Measurements from ENCODE around the gene BLTP3B. TPM values are rescaled to one million over a fixed set of nuclear protein-coding genes. Genes with fewer than 3 reads are reported as not detected.

Gene BLTP3B
- total and polyA plus RNA-seq, 2 of the 13 experiments (the other 11 are each of a cell fraction or from before 2014, with no cell fraction given): 15.6 to 24.4 TPM

GRCh38 chr12:100141998-100142850, 450 bp downstream of the BLTP3B start (continued):
- TF ChIP-seq, protein P1, sequence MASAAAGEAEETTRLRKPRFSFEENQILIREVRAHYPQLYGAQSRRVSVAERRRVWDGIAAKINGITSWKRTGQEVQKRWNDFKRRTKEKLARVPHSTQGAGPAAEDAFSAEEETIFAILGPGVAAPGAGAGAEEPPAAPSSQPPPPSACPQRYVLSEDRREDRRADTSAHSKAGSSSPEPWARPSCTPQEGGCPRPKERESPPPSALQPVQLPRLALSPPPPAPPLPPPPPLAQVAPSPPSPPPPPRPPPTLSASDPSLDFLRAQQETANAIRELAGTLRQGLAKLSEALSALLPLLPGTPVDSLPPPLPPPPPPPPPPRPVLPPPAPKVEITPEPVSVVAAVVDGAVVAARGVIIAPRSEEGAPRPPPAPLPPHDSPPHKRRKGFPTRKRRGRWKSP (CRISPR knock-in tag; IDR thresholded peaks at IDR 0.05): no peak
- TF ChIP-seq ATF2 (CRISPR knock-in tag; IDR thresholded peaks at IDR 0.05): no peak
- no peak for TF ChIP-seq TCF7 (IDR thresholded peaks at IDR 0.05; ENCODE audit: low read depth)
- TF ChIP-seq ZNF703 (CRISPR knock-in tag; IDR thresholded peaks at IDR 0.05; ENCODE audit: borderline replicate concordance): no peak
- TF ChIP-seq ZNF224 (CRISPR knock-in tag; IDR thresholded peaks at IDR 0.05): no peak
- no peak for TF ChIP-seq ZFP41 (CRISPR knock-in tag; IDR thresholded peaks at IDR 0.05; ENCODE audit: borderline replicate concordance)
- 0 out of 2 replicates have a peak, but pooled peaks have one; percentile 73 for TF ChIP-seq ZNF567 (CRISPR knock-in tag; IDR thresholded peaks at IDR 0.05; ENCODE audit: borderline replicate concordance)
- TF ChIP-seq ZNF607 (CRISPR knock-in tag; IDR thresholded peaks at IDR 0.05; ENCODE audit: borderline replicate concordance): no peak
- TF ChIP-seq, protein P2, sequence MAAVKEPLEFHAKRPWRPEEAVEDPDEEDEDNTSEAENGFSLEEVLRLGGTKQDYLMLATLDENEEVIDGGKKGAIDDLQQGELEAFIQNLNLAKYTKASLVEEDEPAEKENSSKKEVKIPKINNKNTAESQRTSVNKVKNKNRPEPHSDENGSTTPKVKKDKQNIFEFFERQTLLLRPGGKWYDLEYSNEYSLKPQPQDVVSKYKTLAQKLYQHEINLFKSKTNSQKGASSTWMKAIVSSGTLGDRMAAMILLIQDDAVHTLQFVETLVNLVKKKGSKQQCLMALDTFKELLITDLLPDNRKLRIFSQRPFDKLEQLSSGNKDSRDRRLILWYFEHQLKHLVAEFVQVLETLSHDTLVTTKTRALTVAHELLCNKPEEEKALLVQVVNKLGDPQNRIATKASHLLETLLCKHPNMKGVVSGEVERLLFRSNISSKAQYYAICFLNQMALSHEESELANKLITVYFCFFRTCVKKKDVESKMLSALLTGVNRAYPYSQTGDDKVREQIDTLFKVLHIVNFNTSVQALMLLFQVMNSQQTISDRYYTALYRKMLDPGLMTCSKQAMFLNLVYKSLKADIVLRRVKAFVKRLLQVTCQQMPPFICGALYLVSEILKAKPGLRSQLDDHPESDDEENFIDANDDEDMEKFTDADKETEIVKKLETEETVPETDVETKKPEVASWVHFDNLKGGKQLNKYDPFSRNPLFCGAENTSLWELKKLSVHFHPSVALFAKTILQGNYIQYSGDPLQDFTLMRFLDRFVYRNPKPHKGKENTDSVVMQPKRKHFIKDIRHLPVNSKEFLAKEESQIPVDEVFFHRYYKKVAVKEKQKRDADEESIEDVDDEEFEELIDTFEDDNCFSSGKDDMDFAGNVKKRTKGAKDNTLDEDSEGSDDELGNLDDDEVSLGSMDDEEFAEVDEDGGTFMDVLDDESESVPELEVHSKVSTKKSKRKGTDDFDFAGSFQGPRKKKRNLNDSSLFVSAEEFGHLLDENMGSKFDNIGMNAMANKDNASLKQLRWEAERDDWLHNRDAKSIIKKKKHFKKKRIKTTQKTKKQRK (IDR thresholded peaks at IDR 0.05; ENCODE audit: low read length): no peak
- TF ChIP-seq TAF15 (IDR thresholded peaks at IDR 0.05; ENCODE audit: low read depth, low read length, poor library complexity, severe bottlenecking): no peak
- TF ChIP-seq E2F1 (CRISPR knock-in tag; IDR thresholded peaks at IDR 0.05): no peak
- peak; percentile 77; the same call in 1 of the 2 replicates for TF ChIP-seq KDM2A (CRISPR knock-in tag; IDR thresholded peaks at IDR 0.05; ENCODE audit: borderline replicate concordance, low read depth)
- TF ChIP-seq ZNF329 (CRISPR knock-in tag; IDR thresholded peaks at IDR 0.05; ENCODE audit: low read depth): 0 out of 2 replicates have a peak, but pooled peaks have one; percentile 18
- TF ChIP-seq ZNF484 (CRISPR knock-in tag; IDR thresholded peaks at IDR 0.05; ENCODE audit: borderline replicate concordance, low read depth): no peak; the same call in 1 of the 2 replicates
- no peak for TF ChIP-seq SCMH1 (CRISPR knock-in tag; IDR thresholded peaks at IDR 0.05; ENCODE audit: borderline replicate concordance)
- no peak for TF ChIP-seq ZNF30 (CRISPR knock-in tag; IDR thresholded peaks at IDR 0.05)
- TF ChIP-seq ZIK1 (CRISPR knock-in tag; IDR thresholded peaks at IDR 0.05; ENCODE audit: borderline replicate concordance, low read depth): no peak
- no peak; the same call in 1 of the 2 replicates for TF ChIP-seq ZBTB34 (CRISPR knock-in tag; IDR thresholded peaks at IDR 0.05)
- TF ChIP-seq SIX4 (CRISPR knock-in tag; IDR thresholded peaks at IDR 0.05): no peak
- no peak for TF ChIP-seq ATF1 (CRISPR knock-in tag; IDR thresholded peaks at IDR 0.05)

Data from HepG2 (cell line).